ENCODE data around the gene TMEM141. TPM values are rescaled to one million over a fixed set of nuclear protein-coding genes. Genes with fewer than 3 reads are reported as not detected.

TMEM141 gene
- total RNA-seq, 4 donors from 2014 or later = 60.7 to 70.8 (median 66.9) TPM

DNA sequence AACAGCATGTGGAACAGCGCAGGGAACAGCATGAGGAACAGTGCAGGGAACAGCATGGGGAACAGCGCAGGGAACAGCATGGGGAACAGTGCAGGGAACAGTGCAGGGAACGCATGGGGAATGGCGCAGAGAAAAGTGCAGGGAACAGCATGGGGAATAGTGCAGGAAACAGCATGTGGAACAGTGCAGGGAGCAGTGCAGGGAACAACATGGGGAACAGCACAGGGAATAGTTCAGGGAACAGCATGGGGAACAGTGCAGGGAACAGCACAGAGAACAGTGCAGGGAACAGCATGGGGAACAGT, 35.1 kb upstream of the TMEM141 start:
- Histone ChIP-seq H3K9me3 (peaks cover 0 to 44% (median 4%) of the 10 kb centered on the region in 4 donors), H3K4me1 (peaks cover 0 to 16% (median 4%) of the 10 kb centered on the region in 4 donors), H3K4me3 (no peak overlapping the region), H3K27me3 (peaks cover 0 to 10% of the 10 kb centered on the region in 2 donors), H3K36me3 (no peaks in the 10 kb centered on the region), H3K27ac (no peak overlapping the region)
- DNase-seq (ENCODE audit: low spot score in 2 of 2) = no peak
- TF ChIP-seq EP300 (IDR thresholded peaks at IDR 0.05) (no peak), POLR2A (IDR thresholded peaks at IDR 0.05) (no peak)
- TF ChIP-seq, protein P1, sequence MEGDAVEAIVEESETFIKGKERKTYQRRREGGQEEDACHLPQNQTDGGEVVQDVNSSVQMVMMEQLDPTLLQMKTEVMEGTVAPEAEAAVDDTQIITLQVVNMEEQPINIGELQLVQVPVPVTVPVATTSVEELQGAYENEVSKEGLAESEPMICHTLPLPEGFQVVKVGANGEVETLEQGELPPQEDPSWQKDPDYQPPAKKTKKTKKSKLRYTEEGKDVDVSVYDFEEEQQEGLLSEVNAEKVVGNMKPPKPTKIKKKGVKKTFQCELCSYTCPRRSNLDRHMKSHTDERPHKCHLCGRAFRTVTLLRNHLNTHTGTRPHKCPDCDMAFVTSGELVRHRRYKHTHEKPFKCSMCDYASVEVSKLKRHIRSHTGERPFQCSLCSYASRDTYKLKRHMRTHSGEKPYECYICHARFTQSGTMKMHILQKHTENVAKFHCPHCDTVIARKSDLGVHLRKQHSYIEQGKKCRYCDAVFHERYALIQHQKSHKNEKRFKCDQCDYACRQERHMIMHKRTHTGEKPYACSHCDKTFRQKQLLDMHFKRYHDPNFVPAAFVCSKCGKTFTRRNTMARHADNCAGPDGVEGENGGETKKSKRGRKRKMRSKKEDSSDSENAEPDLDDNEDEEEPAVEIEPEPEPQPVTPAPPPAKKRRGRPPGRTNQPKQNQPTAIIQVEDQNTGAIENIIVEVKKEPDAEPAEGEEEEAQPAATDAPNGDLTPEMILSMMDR (IDR thresholded peaks at IDR 0.05) = no peak
- WGBS, 2 donors = 85 to 93% methylated on average over 4 of the region's 4 CpGs

DNA sequence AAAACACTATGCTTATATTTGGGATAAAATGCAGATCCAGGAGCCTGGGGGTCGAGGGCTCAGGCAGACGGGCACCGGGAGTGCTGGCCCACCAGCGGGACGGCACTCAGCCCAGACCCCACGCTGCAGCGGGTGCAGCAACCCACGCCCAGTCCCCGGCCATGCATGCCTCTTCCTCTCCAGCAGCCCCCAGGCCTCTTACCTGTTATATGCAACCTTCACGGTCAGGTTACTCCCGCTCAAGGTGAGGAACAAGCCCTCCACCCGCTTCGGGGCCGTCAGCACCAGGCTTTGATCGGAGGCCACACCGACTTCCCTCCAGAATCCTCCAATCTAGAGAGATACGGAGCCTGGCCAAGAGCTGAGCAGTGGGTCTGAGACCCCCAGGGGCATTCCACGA, 34.3 kb upstream of the TMEM141 start:
- no peak for TF ChIP-seq EP300 (IDR thresholded peaks at IDR 0.05)
- TF ChIP-seq, protein P1 (IDR thresholded peaks at IDR 0.05) = no peak
- TF ChIP-seq POLR2A (IDR thresholded peaks at IDR 0.05) = no peak
- Histone ChIP-seq H3K4me3 (no peak overlapping the region), H3K27ac (no peak overlapping the region), H3K36me3 (no peaks in the 10 kb centered on the region), H3K27me3 (peaks cover 0 to 15% of the 10 kb centered on the region in 2 donors), H3K4me1 (peaks cover 0 to 17% (median 5%) of the 10 kb centered on the region in 4 donors), H3K9me3 (peaks cover 0 to 36% (median 3%) of the 10 kb centered on the region in 4 donors)
- no peak for DNase-seq (ENCODE audit: low spot score in 2 of 2)
- 93% methylated on average over 16 to 18 of the region's 18 CpGs for WGBS, 2 donors

GRCh38 chr9:136757328-136757727, 33.8 kb upstream of the TMEM141 start:
- no peak overlapping the region for H3K4me3 ChIP-seq
- peak overlapping the region in 1 of 4 donors; percentile 53 for H3K27ac ChIP-seq
- peaks cover 0 to 20% of the 10 kb centered on the region in 2 donors for H3K27me3 ChIP-seq
- H3K9me3 ChIP-seq = peaks cover 0 to 31% (median under 1%) of the 10 kb centered on the region in 4 donors
- H3K36me3 ChIP-seq = no peaks in the 10 kb centered on the region
- DNase-seq (ENCODE audit: low spot score in 2 of 2) = no peak
- WGBS, 2 donors = 86 to 92% methylated on average over 19 of the region's 20 CpGs
- peaks cover 0 to 17% (median 5%) of the 10 kb centered on the region in 4 donors for H3K4me1 ChIP-seq
- TF ChIP-seq, protein P1 (IDR thresholded peaks at IDR 0.05) = no peak
- TF ChIP-seq EP300 (IDR thresholded peaks at IDR 0.05) = no peak
- no peak for TF ChIP-seq POLR2A (IDR thresholded peaks at IDR 0.05)

DNA sequence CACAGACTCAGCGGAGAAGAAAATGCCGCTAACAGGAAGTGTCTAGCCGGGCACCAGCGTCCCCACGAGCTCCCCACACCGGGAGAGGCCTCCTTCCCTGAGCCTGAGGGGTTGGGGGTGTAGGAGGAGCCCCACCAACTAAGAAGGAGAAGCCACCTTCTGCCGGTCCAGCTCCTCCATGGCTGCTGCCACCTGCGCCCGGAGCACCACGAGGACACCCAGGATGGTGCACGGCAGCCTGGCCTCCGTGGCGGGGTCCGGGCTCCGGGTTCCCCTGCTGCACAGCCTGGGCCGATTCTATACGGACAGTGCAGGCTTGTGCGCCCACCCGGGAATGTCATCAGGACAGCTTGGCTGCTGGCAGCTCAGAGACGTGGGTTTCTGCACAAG, 33.4 kb upstream of the TMEM141 start:
- Histone ChIP-seq H3K27ac (peak overlapping the region in 2 of 4 donors; percentile 8 to 53), H3K4me1 (peaks cover 0 to 17% (median 5%) of the 10 kb centered on the region in 4 donors), H3K36me3 (no peaks in the 10 kb centered on the region), H3K27me3 (peaks cover 0 to 24% of the 10 kb centered on the region in 2 donors), H3K9me3 (peaks cover 0 to 27% (median 0%) of the 10 kb centered on the region in 4 donors), H3K4me3 (no peak overlapping the region)
- 57 to 69% methylated on average over 9 to 18 of the region's 20 CpGs for WGBS, 2 donors
- no peak for DNase-seq (ENCODE audit: low spot score in 2 of 2)
- TF ChIP-seq POLR2A (IDR thresholded peaks at IDR 0.05) = no peak
- no peak for TF ChIP-seq EP300 (IDR thresholded peaks at IDR 0.05)

DNA sequence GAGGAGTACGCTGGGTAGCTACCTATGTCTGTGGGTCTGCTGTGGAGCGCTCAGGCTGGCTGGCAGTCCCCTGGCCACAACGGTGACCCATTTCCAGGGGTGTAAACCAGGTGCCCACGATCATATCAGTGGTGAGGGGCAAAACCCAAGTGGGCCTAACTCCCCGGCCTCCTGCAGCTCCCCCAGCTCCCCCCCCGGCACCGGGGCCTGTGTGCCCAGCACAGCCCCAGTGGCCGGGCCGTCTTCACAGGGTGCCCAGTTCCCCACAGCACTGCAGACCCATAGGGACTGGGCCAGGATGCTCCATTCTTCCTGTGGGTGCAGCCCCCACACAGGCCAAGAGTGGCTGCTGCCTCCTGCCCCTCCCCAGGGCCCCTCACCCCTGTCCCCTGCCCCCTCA, 32.1 kb upstream of the TMEM141 start:
- H3K36me3 ChIP-seq = no peaks in the 10 kb centered on the region
- H3K27ac ChIP-seq = no peak overlapping the region
- TF ChIP-seq EP300 (IDR thresholded peaks at IDR 0.05) = no peak
- TF ChIP-seq POLR2A (IDR thresholded peaks at IDR 0.05) = no peak
- TF ChIP-seq, protein P1 (IDR thresholded peaks at IDR 0.05) = no peak
- H3K4me1 ChIP-seq = peaks cover 0 to 26% (median 5%) of the 10 kb centered on the region in 4 donors
- no peak for DNase-seq (ENCODE audit: low spot score in 2 of 2)
- H3K27me3 ChIP-seq = peaks cover 0 to 36% of the 10 kb centered on the region in 2 donors
- H3K4me3 ChIP-seq = no peak overlapping the region
- 75 to 83% methylated on average over 1 to 7 of the region's 9 CpGs for WGBS, 2 donors
- peaks cover 0 to 14% (median 0%) of the 10 kb centered on the region in 4 donors for H3K9me3 ChIP-seq
